ENCODE data around the gene PPM1B. TPM values are rescaled to one million over a fixed set of nuclear protein-coding genes. Genes with fewer than 3 reads are reported as not detected.

Gene PPM1B
- total and polyA plus RNA-seq, 2 of the 13 experiments (the other 11 are each of a cell fraction or from before 2014, with no cell fraction given) = 24.4 to 25.0 TPM

GRCh38 chr2:44137872-44138551, 30.7 kb upstream of the PPM1B start:
- FAIRE-seq (no peak), ATAC-seq (no peak), DNase-seq (ENCODE audit: low spot score) (no peak)
- in situ Hi-C loops (cut with HindIII; ENCODE audit: extremely low pct_ligation_motif_present, low pct_unique_long_range_greater_than_20kb) (no loop called here), intact Hi-C loops (cut with micrococcal nuclease; ENCODE audit: unreplicated experiment) (no loop called here)
- Histone ChIP-seq H3K9me3 (ENCODE audit: low read length) (no peaks in the 10 kb centered on the region), H3K4me2 (ENCODE audit: low read depth, low read length) (no peak overlapping the region), H2AFZ (ENCODE audit: low read length) (no peak overlapping the region), H3K4me3 (replicated peaks in 1 of 3; ENCODE audit: insufficient read depth in 1 of 3, low read depth in 2 of 3, low read length in 3 of 3) (no peak overlapping the region), H3K27me3 (ENCODE audit: control insufficient read depth in 1 of 2, insufficient read depth in 2 of 2, low read length in 2 of 2) (peaks cover 2 to 3% of the 10 kb centered on the region in 2 experiments; a peak in 1 of 5 replicates), H3K36me3 (replicated peaks in 1 of 2; ENCODE audit: control insufficient read depth in 1 of 2, insufficient read depth in 2 of 2, low read length in 2 of 2) (no peaks in the 10 kb centered on the region), H3K4me1 (ENCODE audit: insufficient read depth, low read length) (no peaks in the 10 kb centered on the region), H3K27ac (ENCODE audit: extremely low read length, insufficient read depth, low read length) (no peak overlapping the region), H3K9ac (ENCODE audit: insufficient read depth, low read depth, low read length) (no peak overlapping the region), H4K20me1 (ENCODE audit: insufficient read depth, low read length) (no peaks in the 10 kb centered on the region), H3K79me2 (ENCODE audit: insufficient read depth, low read length) (no peaks in the 10 kb centered on the region)
- CTCF ChIA-PET (ENCODE audit: low intra/inter-chr PET ratio, low total read pairs) = no interaction called here
- WGBS (ENCODE audit: low lambda C conversion rate) = 60% methylated on average over 4 of the region's 4 CpGs
- POLR2A ChIA-PET = no interaction called here
- BruUV-seq (replicated peaks) = no TSS peak
- TF ChIP-seq ZNF224 (CRISPR knock-in tag; IDR thresholded peaks at IDR 0.05) = no peak
- 0 out of 2 replicates have a peak, but pooled peaks have one; percentile 3 for TF ChIP-seq CEBPB (IDR thresholded peaks at IDR 0.05; ENCODE audit: borderline replicate concordance, low read depth, low read length)
- no peak for TF ChIP-seq SP4 (CRISPR knock-in tag; IDR thresholded peaks at IDR 0.05)
- TF ChIP-seq SOX6 (IDR thresholded peaks at IDR 0.05) = no peak
- TF ChIP-seq SOX6 (CRISPR knock-in tag; IDR thresholded peaks at IDR 0.05) = no peak

DNA sequence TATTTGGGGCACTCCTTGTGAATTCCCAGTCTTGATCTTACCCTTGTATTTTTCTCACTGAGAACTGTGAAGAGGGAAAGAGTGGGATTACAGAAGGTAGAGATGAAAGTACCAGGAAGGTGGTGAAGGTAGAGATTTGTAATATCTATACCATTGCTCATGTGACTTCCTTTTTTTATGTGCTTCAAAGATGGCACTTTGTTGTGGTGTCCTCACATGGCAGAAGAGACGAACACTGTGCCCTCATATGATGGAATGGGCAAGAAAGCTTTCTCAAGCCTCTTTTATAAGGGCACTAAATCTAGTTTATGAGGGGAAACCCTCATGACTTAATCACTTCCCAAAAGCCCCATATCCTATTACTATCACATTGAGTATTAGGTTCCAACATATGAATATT, 28.9 kb upstream of the PPM1B start:
- peaks cover 2 to 3% of the 10 kb centered on the region in 2 experiments; a peak in 1 of 5 replicates for H3K27me3 ChIP-seq (ENCODE audit: control insufficient read depth in 1 of 2, insufficient read depth in 2 of 2, low read length in 2 of 2)
- TF ChIP-seq FOSL2 (CRISPR knock-in tag; IDR thresholded peaks at IDR 0.05) = no peak
- TF ChIP-seq TCF7 (IDR thresholded peaks at IDR 0.05; ENCODE audit: low read depth) = no peak
- CTCF ChIA-PET (ENCODE audit: low intra/inter-chr PET ratio, low total read pairs) = no interaction called here
- no peaks in the 10 kb centered on the region for H3K79me2 ChIP-seq (ENCODE audit: insufficient read depth, low read length)
- H3K4me1 ChIP-seq (ENCODE audit: insufficient read depth, low read length) = no peaks in the 10 kb centered on the region
- ATAC-seq (no peak), FAIRE-seq (no peak), DNase-seq (ENCODE audit: low spot score) (no peak)
- intact Hi-C loops (cut with micrococcal nuclease; ENCODE audit: unreplicated experiment) = no loop called here
- BruUV-seq (replicated peaks) = no TSS peak
- H2AFZ ChIP-seq (ENCODE audit: low read length) = no peak overlapping the region
- H4K20me1 ChIP-seq (ENCODE audit: insufficient read depth, low read length) = no peaks in the 10 kb centered on the region
- POLR2A ChIA-PET = no interaction called here
- H3K27ac ChIP-seq (ENCODE audit: extremely low read length, insufficient read depth, low read length) = no peak overlapping the region
- no peaks in the 10 kb centered on the region for H3K36me3 ChIP-seq (replicated peaks in 1 of 2; ENCODE audit: control insufficient read depth in 1 of 2, insufficient read depth in 2 of 2, low read length in 2 of 2)
- H3K4me2 ChIP-seq (ENCODE audit: low read depth, low read length) = no peak overlapping the region
- H3K9me3 ChIP-seq (ENCODE audit: low read length) = no peaks in the 10 kb centered on the region
- H3K4me3 ChIP-seq (replicated peaks in 1 of 3; ENCODE audit: insufficient read depth in 1 of 3, low read depth in 2 of 3, low read length in 3 of 3) = no peak overlapping the region
- 18% methylated on average over 1 of the region's 1 CpG for WGBS (ENCODE audit: low lambda C conversion rate)
- H3K9ac ChIP-seq (ENCODE audit: insufficient read depth, low read depth, low read length) = no peak overlapping the region
- in situ Hi-C loops (cut with HindIII; ENCODE audit: extremely low pct_ligation_motif_present, low pct_unique_long_range_greater_than_20kb) = no loop called here
